ENCODE data around the gene CRIP2.
A peak's percentile ranks its signal among the peaks of the same experiment; 100 is the strongest.

CRIP2 gene

GRCh38 chr14:105477660-105478397 lies 3.2 kb downstream of the CRIP2 start:
- no peak for DNase-seq

DNA sequence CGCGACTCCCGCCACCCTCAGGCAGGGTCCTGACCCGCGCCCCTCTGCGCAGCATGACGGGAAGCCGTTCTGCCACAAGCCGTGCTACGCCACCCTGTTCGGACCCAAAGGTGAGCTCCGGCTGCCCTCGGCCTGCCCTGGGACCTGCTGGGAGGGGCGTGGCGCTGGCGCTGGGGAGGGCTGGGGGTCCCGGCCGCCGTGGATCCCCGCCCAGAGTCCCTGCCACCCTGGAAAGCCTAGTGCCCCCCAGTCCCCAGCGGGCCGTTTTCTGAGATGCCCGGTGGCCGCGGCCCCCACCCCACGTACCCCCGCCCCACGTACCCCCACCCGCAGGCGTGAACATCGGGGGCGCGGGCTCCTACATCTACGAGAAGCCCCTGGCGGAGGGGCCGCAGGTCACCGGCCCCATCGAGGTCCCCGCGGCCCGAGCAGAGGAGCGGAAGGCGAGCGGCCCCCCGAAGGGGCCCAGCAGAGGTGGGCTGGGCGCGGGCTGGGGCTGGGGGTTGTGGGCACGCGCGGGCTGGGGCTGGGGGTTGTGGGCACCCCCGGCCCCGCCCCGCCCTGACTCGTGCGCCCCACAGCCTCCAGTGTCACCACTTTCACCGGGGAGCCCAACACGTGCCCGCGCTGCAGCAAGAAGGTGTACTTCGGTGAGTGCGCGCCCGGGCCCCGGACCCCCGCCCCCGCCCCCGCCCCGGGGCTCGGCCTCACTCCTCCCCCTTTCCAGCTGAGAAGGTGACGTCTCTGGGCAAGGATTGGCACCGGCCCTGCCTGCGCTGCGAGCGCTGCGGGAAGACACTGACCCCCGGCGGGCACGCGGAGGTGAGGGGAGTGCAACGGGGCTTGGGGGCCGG lies 4.0 kb downstream of the CRIP2 start:
- no peak for DNase-seq

DNA sequence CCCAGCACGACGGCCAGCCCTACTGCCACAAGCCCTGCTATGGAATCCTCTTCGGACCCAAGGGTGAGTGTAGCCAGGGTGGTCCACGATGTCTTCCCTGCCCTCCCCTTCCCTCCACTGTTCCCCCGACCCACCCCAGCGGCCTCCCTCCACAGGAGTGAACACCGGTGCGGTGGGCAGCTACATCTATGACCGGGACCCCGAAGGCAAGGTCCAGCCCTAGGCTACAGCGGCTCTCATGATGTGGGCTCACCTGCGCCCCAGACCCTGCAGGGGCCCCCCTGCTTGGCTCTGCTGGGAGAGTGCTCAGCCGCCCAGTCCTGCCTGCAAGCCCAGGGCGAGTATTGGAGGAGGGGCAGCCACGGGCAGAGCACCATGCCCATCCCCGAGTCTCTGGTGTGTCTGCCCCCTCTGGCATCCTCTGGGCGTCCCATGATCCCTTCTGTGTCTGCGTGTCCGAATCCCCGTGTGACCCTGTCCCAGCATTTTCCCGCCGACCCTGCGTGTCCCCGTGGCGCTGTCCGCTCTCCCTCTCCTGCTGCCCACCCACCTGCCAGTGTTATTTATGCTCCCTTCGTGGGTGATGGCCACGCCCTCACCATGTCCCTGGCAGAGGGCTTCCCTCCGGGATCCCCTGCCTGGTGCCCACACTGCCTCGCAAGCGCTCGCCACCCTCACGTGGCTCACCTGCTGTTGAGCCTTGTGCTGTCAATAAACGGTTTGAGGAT lies 5.0 kb downstream of the CRIP2 start:
- DNase-seq, result no peak

DNA sequence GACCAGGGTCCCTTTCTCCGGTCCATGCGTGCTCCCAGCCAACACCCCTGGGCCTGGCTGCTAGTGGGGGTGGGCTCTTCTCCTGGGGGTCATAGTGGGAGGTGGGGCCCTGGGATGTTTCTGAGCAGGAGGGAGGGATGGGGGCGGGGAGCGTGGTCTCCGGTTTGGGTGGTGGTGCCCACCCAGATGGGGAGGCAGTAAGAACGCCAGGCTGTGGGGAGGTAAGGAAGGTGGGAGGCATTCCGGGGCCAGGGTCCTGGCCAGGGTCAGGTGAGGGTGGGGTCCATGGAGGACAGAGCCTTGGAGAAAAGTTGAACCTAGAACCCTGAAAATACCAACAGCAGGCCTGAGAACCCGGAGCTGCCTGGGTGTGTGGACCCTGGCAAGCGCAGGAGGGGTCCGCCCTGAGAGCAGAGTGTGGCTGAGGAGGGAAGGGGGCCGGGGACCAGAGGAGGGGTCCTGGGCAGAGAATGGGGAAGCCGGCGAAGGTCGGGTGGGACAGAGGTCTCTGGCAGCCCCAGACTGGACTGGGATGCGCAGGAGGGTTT lies 5.7 kb downstream of the CRIP2 start:
- no peak for DNase-seq

- DNase-seq, result peak; percentile 78
Measured at GRCh38 chr14:105480807-105481801, 6.5 kb downstream of the CRIP2 start.

DNA sequence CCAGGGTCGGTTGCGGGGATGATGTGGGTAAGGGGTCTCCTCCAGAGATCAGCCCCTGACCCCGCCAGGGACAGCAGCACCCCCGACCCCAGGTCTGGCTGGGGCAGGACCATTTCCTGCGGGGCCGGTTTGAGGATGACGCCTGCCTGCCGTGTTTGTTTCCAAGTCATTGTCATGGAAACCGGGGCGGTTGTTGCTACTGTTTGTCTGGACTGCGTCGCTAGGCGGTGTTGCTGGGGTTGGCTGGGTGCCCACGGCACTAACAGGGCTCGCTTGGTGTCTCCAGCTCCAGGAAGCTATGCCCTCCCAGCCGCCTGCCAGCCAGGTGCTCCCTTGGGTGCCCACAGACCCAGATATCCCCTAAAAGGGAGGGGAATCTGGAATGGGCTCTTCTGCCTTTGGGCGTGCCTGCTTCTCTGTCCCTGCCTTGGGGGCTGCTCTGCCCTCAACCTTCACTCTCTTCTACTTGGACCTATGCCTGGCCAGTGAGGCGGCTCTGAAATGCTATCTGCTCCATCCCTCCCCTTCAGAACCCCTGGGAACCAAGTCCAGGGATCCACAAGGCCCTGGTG lies 7.4 kb downstream of the CRIP2 start:
- peak; percentile 84 for DNase-seq

- DNase-seq, result no peak
Measured at GRCh38 chr14:105482486-105483110, 8.0 kb downstream of the CRIP2 start.

DNA sequence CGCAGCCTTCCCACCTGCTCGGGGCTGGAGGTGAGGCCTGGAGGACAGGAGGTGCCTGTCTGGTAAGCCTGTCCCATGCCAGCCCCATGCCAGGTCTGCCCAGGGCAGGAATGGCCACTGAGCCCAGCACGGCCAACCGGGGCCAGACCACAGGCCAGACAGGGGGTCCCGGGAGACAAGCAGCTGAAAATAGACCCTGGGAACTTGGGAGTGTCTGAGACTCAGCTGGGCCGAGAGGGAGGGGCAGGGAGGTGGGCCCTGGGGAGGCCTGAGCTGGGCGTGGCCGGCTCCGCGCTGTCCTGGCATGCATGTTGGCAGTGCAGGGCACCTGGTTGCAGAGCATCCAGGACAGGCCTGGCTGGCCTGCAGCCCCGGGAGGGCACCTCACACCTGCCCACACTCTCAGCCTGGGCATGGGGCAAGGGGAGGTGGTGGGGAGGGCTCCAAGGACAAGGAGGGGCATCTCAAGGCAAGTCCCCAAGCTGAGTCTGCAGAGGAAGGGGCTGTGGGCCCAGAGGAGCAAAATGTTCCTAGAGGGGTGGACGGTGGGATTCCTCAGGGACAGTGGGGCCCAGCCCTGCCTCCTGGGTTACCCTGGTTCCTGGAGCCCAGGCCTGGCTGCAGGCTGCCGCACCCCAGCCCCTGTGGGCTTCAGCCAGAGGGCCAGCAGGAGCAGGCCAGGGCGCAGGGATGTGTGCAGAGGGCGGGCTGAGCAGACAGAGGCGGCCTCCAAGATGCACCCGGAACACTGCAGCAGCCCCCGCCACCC lies 8.9 kb downstream of the CRIP2 start:
- DNase-seq, result no peak

- no peak for DNase-seq
Measured at GRCh38 chr14:105484069-105484996, 9.7 kb downstream of the CRIP2 start.

GRCh38 chr14:105484997-105485393 lies 10.4 kb downstream of the CRIP2 start:
- DNase-seq, result no peak

GRCh38 chr14:105485739-105486162 lies 11.1 kb downstream of the CRIP2 start:
- DNase-seq, result no peak

- DNase-seq, result no peak
Measured at GRCh38 chr14:105486163-105486973, 11.7 kb downstream of the CRIP2 start, which contains the start of gene CRIP1. Gene CRIP1 (plus strand): TSS chr14:105486886. CDS start chr14:105487260, 374 bp downstream.

DNA sequence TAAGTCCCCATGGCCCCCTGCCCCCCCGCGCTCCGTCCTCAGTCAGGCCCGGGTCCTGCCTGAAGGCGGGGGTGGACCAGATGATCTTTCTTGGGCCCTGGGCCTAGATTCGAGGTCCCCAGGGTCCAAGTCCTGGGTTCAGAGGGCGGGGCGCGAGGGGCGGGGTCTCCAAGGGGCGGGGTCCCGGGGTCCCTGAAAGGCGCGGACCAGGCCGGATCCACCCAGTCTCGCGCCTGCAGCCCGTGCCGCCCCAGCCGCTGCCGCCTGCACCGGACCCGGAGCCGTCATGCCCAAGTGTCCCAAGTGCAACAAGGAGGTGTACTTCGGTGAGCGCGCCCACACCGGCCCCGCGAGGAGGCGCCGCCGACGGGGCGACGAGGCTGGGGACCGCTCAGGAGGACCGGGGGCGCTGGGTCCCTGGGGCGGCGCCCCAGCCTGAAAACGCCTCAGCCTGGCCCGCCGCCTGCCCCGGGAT lies 12.4 kb downstream of the CRIP2 start:
- DNase-seq, result no peak

DNA sequence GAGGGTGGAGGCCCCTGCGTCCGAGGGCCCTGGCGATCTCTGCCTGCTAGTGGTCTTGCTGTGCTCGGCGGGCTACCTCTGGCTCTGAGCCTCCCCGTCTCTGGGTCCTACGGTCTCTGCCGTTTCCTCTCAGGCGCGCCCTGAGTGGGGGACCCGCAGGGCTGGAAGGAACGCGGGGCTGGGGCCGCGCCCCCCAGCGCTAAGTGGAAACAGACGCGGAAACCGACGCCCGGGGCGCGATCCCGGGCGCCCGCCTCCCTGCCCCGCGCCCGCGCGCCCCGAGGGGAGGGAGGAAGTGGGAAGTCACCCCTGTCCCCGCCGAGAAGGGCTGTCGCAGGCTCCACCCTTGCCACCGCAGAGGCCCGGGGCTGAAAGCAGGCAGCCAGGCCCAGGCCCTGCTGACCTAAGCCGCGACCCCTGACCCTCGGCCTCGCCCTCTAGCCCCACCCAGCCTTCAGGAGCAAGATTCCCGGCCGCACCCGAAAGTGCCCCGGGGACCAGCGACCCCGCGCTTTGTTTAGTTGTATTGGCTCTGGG lies 12.9 kb downstream of the CRIP2 start:
- no peak for DNase-seq

DNA sequence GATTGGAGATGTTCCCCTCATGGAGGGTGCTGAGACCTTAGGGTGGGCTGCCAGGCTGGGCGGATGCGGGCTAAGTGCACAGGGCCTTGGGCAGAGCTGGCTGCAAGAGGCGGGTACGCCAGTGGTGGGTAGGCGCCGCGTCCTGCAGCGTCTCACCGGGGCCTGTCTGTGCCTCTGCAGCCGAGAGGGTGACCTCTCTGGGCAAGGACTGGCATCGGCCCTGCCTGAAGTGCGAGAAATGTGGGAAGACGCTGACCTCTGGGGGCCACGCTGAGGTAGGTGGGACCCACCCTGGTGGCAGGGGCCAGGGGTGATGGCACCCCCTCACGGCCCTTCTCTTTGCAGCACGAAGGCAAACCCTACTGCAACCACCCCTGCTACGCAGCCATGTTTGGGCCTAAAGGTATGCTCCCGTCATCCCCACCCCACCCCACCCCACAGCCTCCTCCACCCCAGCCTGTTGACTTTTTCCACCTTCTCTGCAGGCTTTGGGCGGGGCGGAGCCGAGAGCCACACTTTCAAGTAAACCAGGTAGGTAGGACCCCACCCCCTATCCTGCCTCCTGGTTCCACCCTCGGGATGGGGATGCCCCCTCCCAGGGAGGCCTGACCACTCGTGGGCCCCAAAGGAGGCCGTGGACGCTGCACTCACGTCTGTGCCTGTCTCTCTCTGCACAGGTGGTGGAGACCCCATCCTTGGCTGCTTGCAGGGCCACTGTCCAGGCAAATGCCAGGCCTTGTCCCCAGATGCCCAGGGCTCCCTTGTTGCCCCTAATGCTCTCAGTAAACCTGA lies 13.6 kb downstream of the CRIP2 start:
- no peak for DNase-seq

DNA sequence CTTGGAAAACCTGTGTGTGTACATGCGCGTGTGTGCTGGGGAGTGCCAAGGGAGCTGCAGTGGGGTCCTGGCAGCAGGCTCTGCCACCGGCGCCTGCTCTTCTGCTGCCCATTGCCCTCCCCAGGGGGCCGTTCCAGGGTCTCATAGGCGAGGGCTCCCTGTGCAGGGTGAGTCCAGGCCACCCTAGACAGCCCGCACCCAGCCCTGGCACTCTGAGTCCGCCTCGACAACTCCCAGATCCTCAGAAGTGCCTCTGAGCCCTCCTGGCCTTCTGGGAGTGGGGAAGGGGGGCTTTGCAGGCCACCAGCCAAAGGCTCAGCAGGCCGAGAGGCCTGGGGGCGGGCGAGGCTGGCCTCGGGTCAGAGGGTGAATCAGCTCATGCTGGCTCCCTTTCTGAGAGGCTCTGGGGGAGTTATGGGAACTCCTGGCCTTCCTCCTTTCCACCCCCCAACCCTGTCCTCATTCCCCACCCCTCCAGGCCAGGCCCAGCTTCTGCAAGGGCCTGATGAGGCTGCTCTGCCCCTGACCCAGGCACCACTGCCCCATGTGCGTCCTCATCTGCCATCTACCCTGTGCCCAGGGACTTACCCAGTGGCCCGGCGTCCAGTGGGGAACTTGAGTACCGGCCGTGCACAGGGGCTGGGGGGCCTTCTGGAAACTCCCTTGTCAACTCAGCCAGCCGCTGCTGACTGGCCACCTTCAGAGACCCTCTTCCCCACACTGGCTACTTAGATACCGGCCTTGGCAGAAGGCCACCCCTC lies 14.3 kb downstream of the CRIP2 start:
- DNase-seq, result no peak
